ENCODE measurements around the gene ZNF430.

Gene ZNF430

GRCh38 chr19:21109116-21109515 lies 88.7 kb downstream of the ZNF430 start:
- H3K36me3 ChIP-seq (ENCODE audit: control insufficient read depth in 5 of 5, insufficient read depth in 5 of 5, low read length in 5 of 5) = peaks cover 0 to 7% (median 4%) of the 10 kb centered on the region in 5 donors
- no peak overlapping the region for H3K27ac ChIP-seq (ENCODE audit: low read depth, low read length)
- no peaks in the 10 kb centered on the region for H3K27me3 ChIP-seq (ENCODE audit: control insufficient read depth in 5 of 5, insufficient read depth in 4 of 5, low read length in 5 of 5)
- no peak overlapping the region for H3K9ac ChIP-seq (ENCODE audit: low read length in 5 of 5)
- no peak overlapping the region for H3K4me3 ChIP-seq (ENCODE audit: low read depth in 1 of 5, low read length in 5 of 5)
- peaks cover 0 to 14% (median 4%) of the 10 kb centered on the region in 5 donors for H3K9me3 ChIP-seq (ENCODE audit: control insufficient read depth in 5 of 5, low read length in 5 of 5)
- H3K4me1 ChIP-seq (ENCODE audit: control insufficient read depth in 5 of 5, insufficient read depth in 5 of 5, low read length in 5 of 5) = no peaks in the 10 kb centered on the region
